ENCODE measurements around the gene GDF10.

GRCh38 chr10:47359101-47359500 is 59.1 kb downstream of the GDF10 start:
- TF ChIP-seq CTCF (IDR thresholded peaks at IDR 0.05) (no peak), POLR2A (IDR thresholded peaks at IDR 0.05) (no peak), EP300 (IDR thresholded peaks at IDR 0.05) (no peak)
